Brain pericyte (primary cell): ENCODE data around the gene CR1L.
"Not testable (repeated sequence)": the region's sequence is repeated elsewhere in the genome, so short reads cannot be mapped to it uniquely, and the experiment has no call there.

Experiments used
- DNase-seq: peaks from one replicate; pipeline ENCODE4 v3.0.0-alpha.2; 2012; ENCODE audit warnings: low read depth, low spot score

The CR1L gene

GRCh38 chr1:207745285-207745684, 100.4 kb downstream of the CR1L start:
- no peak for DNase-seq

GRCh38 chr1:207745839-207746767, 101.2 kb downstream of the CR1L start:
- no peak for DNase-seq

GRCh38 chr1:207747627-207748492, 102.9 kb downstream of the CR1L start:
- DNase-seq, result no peak

- no peak for DNase-seq
Measured at GRCh38 chr1:207748737-207749528, 104.0 kb downstream of the CR1L start.

- DNase-seq, result no peak
Measured at GRCh38 chr1:207750631-207751305, 105.8 kb downstream of the CR1L start.

GRCh38 chr1:207751463-207751789, 106.5 kb downstream of the CR1L start:
- not testable (repeated sequence) for DNase-seq

- DNase-seq, result peak; percentile 63
Measured at GRCh38 chr1:207751790-207752455, 107.0 kb downstream of the CR1L start, which contains the start of gene CD46. TSS of gene CD46 (plus strand) at chr1:207752054. CDS start at chr1:207752213, 159 bp downstream.

- DNase-seq, result no peak
Measured at GRCh38 chr1:207752456-207752998, 107.6 kb downstream of the CR1L start.

GRCh38 chr1:207753611-207754010, 108.7 kb downstream of the CR1L start:
- DNase-seq, result no peak

GRCh38 chr1:207754011-207754410, 109.1 kb downstream of the CR1L start:
- DNase-seq, result no peak

- no peak for DNase-seq
Measured at GRCh38 chr1:207754974-207755700, 110.2 kb downstream of the CR1L start.

- no peak for DNase-seq
Measured at GRCh38 chr1:207755846-207756693, 111.1 kb downstream of the CR1L start.

GRCh38 chr1:207762622-207763021, 117.7 kb downstream of the CR1L start:
- DNase-seq, result no peak

- no peak for DNase-seq
Measured at GRCh38 chr1:207763091-207763490, 118.2 kb downstream of the CR1L start.

GRCh38 chr1:207763972-207764371, 119.0 kb downstream of the CR1L start:
- DNase-seq, result no peak

- no peak for DNase-seq
Measured at GRCh38 chr1:207766569-207766968, 121.6 kb downstream of the CR1L start.

GRCh38 chr1:207770514-207770913, 125.6 kb downstream of the CR1L start:
- DNase-seq, result not testable (repeated sequence)
